Breast epithelium (tissue), 3 donors: ENCODE measurements around the gene MACROD2.

Source experiments
- CTCF ChIP-seq, 3 donors: fragments of 450-650 bp; IDR thresholded peaks; one replicate each; pipeline ENCODE4 v1.5.1; 2016 to 2017; ENCODE audit warnings: antibody characterized with exemption in 3 of 3, mild to moderate bottlenecking in 3 of 3, moderate library complexity in 3 of 3
- POLR2A ChIP-seq: fragments of 450-650 bp; IDR thresholded peaks from one replicate; pipeline ENCODE4 v1.6.1; 2016; ENCODE audit warnings: antibody characterized with exemption, mild to moderate bottlenecking, moderate library complexity

GRCh38 chr20:16043931-16044330 lies 2048.6 kb downstream of the MACROD2 start:
- no peak for TF ChIP-seq CTCF (IDR thresholded peaks at IDR 0.05)
- TF ChIP-seq POLR2A: no peak
